GM19395 (cell line): ENCODE results near the gene NR2F1-AS1.

Source experiments
- ATAC-seq: cut with Tn5 transposase; IDR thresholded peaks from one replicate; pipeline ENCODE4 v1.9.1; 2021; ENCODE audit warnings: mild to moderate bottlenecking, moderate library complexity; ENCODE audit not compliant: unreplicated experiment

Gene NR2F1-AS1

GRCh38 chr5:93580927-93581445, at the start of gene NR2F1-AS1:
Gene NR2F1-AS1, minus strand, starts transcription at chr5:93581219.
- ATAC-seq, result peak; percentile 46

GRCh38 chr5:93626801-93627200, 45.8 kb upstream of the NR2F1-AS1 start:
- no peak for ATAC-seq

GRCh38 chr5:93623153-93623552, 42.1 kb upstream of the NR2F1-AS1 start:
- ATAC-seq, result no peak

- ATAC-seq, result no peak
Measured at GRCh38 chr5:93622240-93622885, 41.3 kb upstream of the NR2F1-AS1 start.

- no peak for ATAC-seq
Measured at GRCh38 chr5:93621327-93621798, 40.3 kb upstream of the NR2F1-AS1 start.

GRCh38 chr5:93620487-93621326, 39.7 kb upstream of the NR2F1-AS1 start:
- peak; percentile 98 for ATAC-seq

- no peak for ATAC-seq
Measured at GRCh38 chr5:93616538-93617174, 35.6 kb upstream of the NR2F1-AS1 start.

GRCh38 chr5:93612855-93613243, 31.8 kb upstream of the NR2F1-AS1 start:
- no peak for ATAC-seq

GRCh38 chr5:93611976-93612854, 31.2 kb upstream of the NR2F1-AS1 start:
- no peak for ATAC-seq

- ATAC-seq, result no peak
Measured at GRCh38 chr5:93611273-93611975, 30.4 kb upstream of the NR2F1-AS1 start.

- no peak for ATAC-seq
Measured at GRCh38 chr5:93610581-93611272, 29.7 kb upstream of the NR2F1-AS1 start.

GRCh38 chr5:93609762-93610161, 28.7 kb upstream of the NR2F1-AS1 start:
- ATAC-seq, result no peak

GRCh38 chr5:93608855-93609254, 27.8 kb upstream of the NR2F1-AS1 start:
- ATAC-seq, result no peak

GRCh38 chr5:93607367-93608258, 26.6 kb upstream of the NR2F1-AS1 start:
- ATAC-seq, result peak; percentile 71

GRCh38 chr5:93606382-93606752, 25.3 kb upstream of the NR2F1-AS1 start:
- no peak for ATAC-seq

- ATAC-seq, result no peak
Measured at GRCh38 chr5:93604644-93605515, 23.9 kb upstream of the NR2F1-AS1 start.
